Tongue (tissue), 2 donors: ENCODE results near the gene YPEL3. TPM values are rescaled to one million over a fixed set of nuclear protein-coding genes. Genes with fewer than 3 reads are reported as not detected.
"Not testable (repeated sequence)": the region's sequence is repeated elsewhere in the genome, so short reads cannot be mapped to it uniquely, and the experiment has no call there.

Source experiments
- DNase-seq: peaks from one replicate; pipeline ENCODE4 v3.0.0-alpha.2; 2015
- total RNA-seq: library from RNA; depleted of rRNA; stranded (reverse); fragments of >200 nt; gene quantifications from one replicate; pipeline ENCODE4 v1.2.3, GENCODE V29; 2014

The YPEL3 gene
- total RNA-seq, 1 donor from 2014 or later: 10.4 TPM

DNA sequence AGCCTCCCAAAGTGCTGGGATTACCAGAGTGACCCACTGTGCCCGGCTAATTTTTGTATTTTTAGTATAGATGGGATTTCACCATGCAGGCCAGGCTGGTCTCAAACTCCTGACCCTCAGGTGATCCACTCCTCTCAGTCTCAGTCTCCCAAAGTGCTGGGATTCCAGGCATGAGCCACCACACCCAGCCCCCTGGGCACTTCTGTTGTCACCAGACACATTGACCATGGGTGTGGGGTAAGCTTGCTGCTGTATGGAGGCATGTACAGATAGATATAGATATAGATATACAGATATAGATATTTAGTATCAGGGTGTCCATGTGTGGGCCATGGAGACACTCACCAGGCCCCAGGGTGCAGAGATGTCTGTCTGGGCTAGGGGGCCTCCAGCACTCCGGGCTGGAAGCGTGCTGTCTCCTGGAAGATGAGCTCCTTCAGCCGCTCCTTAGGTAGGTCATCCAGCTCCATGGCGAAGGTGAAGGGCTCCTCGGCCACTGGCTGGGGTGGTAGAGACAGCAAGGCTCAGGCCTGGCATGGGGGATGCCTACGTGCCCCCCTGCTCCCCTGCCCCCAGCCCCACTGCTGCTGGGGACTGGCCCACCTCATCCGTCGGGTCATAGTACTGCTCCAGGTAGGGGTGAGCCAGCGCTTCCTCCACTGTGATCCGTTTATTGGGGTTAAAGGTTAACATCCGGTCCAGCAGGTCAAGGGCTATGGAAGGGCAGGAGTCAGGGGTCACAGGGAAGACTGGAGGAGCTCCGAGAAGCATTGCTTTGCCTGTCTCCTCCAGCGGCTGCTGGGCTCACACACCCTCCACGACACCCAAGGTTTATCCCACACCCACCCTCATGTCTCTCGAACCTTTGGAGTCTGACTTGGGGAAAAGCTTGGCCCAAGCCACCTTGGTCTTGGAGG lies 20.5 kb upstream of the YPEL3 start:
- DNase-seq: no peak

DNA sequence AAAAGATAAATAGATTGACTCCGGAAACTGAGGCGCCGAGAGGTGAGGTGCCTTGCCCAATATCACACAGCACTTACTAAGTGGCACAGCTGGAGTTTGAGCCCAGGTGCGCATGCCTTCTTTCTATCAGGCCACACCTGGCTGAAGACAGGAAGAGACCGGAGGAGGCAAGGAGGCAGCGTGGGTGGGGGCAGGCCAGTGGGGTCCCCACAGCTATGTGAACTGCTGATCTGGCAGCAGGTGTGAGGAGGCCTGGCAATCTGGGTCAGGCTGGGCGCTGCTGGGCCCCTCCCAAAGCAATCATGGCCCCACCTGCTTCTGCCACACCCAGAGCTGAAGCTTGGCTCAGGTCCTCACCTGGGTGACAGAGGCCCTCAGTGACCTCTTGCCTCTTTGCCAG lies 19.2 kb upstream of the YPEL3 start:
- DNase-seq: no peak

DNA sequence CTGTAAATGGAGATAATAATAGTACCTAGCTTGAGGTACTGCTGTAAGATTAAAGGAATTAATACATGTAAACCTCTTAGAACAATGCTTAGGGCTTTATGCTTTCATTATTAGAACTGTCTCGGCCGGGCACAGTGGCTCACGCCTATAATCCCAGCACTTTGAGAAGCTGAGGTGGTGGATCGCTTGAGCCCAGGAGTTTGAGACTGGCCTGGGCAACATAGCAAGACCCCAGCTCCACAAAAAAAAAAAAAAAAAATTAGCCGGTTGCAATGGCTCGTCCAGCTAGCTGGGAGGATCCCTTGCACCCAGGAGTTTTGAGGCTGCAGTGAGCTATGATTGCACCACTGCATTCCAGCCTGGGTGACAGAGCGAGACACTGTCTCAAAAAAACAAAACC lies 18.8 kb upstream of the YPEL3 start:
- not testable (repeated sequence) for DNase-seq

DNA sequence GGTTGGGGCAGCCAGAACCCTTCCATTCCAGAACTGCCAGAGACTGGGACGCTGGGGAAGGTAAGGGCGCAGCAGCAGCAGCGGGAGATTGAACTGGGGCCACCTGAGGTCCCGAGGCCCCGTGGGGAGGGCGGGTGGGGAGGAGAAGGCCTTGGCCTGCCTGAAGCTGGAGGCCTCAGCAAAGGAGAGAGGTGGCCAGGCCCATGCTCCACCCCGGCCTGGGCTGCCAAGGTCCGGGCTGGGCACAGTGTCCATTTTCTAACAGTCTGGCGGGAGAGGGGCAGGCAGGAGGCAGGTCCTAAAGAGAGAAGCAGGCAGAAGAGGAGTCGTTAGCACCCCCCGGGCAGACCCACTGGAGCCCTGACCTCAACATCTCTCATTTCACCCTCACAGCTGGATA lies 18.4 kb upstream of the YPEL3 start:
- no peak for DNase-seq

DNA sequence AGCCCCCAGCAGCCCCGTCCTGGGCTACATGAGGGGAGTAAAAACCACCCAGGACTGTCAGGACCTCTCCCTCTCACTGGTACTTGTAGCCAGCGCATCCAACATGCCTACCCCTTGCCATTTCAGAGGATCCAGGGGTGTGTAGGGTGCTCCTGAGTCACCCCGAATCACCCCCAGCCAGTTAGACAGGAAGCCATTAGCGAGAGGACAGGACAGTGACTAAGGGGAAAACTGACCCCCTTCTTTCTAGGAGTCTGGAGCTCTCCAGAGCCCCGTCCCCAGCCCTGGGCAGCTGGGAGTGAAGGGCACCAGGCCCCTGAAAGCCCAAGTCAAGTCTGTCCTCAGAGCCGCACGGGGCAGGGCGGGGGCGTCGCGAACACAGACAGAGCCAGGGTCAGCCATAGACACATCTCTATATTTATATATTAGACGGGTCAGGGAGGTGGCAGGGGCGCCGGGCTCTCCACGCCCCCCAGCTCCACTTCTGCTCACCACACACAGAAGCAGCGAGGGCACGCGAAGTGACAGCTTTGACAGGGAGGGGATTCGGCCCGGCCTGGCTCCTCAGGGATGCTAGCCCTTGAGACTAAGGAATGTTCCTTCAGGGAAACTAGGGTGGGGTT lies 17.8 kb upstream of the YPEL3 start:
- DNase-seq: no peak

DNA sequence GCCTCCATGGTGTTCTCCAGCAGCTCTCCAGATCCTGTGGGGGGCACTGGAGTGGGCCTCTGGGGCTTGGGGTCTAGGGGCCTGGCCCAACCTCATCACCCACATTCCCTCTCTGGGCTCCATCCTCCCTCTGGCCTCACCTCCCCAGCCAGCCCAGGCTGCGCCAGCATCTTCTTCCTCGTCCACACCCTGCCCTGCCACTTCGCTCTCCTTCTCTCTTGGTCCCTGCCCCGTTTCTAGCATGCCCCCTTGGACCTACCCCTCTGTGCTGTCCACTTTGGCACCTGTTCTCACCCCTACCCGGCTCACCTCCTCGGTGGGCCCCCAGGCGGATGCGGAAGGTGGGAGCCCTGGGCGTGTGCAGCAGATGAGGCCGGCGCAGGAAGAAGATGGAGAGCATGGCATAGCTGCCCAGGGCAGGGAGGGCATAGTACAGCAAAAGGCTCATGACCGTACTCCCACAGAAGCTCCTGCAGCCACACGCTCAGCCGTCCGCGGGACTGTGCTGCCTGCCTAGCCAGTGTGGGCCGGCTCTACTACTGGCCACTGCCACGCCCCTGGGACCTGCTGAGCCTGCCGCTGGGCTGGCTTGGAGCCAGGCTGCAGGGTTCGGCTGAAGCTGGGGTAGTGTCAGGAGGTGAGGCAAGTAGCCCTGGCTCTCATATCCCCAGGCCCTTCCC lies 17.2 kb upstream of the YPEL3 start, which contains the start of gene GDPD3:
GDPD3 (minus strand) TSS at position 507 of the 680 bp plus-strand sequence; CDS start at position 448, 59 bp downstream.
- no peak for DNase-seq

DNA sequence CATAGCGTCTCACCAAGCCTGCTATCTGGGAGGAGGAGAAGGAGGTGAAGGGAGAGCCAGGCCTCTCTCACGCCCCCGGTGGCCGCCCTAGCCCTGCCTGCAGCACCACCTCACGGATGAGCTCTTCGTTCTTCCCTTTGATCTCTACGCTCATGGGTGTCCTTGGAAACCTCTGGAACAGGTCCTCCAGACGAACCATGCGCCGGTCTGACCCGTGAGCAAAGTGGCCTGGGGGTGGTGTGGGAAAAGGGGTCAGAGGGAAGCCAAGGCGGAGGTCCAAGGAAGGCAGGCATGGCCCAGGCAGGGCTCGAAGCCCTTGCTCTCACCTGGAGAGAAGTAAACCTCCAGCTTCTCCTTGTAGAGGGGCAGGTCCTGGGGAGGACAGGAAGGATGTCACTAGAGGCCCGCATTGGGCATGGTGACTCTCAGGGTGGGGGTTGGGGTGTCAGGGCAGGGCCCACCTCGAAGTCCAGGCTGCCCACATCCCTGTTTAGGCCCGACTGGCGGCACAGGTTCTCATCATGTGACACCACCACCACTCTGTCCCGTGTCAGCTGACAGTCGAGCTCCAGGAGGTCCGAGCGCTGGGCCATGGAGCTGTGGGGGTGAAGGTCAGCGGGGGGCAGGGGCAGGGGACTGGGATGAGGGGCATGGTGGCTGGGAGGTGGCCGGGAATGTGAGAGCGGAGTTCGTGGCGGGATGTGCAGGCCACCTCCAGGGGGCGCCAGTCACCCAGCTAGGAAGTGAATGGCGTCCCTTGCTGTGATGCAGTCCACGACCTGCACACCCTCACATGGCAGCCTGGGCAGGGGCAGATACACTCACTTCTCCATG lies 16.4 kb upstream of the YPEL3 start:
- DNase-seq: peak; percentile 41

DNA sequence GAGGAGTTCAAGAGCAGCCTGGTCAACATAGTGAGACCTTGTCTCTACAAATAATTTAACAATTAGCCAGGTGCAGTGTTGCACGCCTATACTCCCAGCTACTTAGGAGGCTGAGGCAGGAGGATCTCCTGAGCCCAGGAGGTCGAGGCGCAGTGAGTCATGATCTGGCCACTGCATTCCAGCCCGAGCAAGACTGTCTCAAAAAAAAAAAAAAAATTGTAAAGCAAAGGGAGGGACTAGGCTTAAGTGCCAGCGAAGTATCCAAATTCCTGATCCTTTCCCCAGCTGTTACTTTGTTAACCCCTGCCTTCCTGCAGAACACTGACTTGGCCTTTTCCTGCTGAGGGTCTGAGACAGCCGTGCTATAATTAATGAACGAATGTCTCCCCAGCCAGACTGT lies 14.6 kb upstream of the YPEL3 start:
- DNase-seq: peak; percentile 81

DNA sequence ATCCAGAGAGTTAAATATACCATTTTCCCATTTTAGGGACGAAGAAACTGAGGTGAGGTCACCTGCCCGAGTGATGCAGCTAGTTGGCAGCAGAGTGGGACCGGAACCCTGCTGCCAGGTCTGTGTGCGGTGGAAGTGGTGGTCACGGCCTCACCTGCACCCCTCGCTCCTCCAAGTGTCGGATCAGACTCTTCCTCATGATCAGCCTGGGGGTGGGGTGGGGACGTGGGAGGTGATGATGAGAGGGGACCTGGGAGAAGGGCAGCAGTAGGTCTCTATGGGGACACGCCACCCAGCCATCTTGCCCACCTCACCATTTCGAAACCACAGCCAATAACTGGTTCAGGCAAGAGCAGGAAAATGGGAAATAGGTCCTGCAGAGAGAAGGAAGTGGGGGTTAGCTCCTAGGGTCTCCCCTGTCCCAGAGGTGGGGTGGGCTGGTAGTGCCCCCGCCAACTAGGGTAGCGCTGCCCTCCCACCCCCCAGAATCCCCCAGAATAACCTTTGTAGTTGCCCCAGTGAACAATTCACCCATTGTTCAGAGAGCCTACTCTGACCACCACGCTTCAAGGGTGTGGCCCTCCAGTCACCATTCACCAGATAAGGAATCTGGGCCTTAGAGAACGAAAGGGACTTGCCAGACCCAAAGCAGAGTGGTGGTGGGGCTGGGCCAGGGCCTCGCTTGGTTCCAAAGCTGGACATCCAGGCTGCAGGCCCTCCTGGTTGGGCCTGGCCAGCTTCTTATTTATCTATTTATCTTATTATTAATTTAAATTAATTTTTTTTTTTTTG lies 12.2 kb upstream of the YPEL3 start:
- no peak for DNase-seq

DNA sequence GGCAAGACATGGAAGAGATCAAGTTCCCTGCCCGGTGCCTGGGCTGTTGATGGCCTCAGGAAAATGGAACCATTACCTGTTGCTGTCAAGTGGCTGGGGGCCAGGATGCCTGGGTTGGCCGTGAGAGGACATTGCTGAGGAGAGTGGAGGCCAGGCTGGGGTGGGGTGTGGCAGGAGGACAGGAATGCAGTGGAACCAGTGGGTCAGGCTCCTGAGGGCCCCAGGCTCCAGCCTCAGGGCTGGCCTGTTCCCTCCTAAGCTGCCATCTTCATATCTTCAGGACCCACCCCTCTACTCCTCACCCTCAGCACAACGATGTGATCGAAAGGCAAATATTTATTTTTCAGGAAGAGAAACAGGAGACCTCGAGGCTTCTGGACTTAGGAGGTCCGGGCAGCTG lies 8.5 kb upstream of the YPEL3 start:
- DNase-seq: no peak

DNA sequence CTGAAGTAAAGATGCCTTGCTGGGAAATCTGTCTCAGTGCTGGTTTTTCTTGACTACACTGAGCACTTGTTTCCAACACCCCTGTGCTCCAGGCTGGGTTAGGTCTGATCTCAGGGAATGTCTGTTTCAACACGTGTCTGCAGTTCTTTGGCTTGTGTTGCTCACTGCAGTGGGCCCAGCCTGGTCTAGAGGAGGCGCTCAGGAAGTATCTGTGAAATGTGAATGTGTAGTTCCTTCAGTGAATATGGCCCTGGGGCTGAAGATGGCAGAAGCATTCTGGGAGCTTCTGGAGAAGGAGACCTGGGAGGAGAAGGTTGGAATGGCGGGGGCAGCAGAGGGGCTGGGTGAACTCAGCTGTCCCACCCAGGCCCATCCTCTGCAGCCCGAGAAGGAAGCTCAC lies 8.1 kb upstream of the YPEL3 start:
- DNase-seq: no peak

DNA sequence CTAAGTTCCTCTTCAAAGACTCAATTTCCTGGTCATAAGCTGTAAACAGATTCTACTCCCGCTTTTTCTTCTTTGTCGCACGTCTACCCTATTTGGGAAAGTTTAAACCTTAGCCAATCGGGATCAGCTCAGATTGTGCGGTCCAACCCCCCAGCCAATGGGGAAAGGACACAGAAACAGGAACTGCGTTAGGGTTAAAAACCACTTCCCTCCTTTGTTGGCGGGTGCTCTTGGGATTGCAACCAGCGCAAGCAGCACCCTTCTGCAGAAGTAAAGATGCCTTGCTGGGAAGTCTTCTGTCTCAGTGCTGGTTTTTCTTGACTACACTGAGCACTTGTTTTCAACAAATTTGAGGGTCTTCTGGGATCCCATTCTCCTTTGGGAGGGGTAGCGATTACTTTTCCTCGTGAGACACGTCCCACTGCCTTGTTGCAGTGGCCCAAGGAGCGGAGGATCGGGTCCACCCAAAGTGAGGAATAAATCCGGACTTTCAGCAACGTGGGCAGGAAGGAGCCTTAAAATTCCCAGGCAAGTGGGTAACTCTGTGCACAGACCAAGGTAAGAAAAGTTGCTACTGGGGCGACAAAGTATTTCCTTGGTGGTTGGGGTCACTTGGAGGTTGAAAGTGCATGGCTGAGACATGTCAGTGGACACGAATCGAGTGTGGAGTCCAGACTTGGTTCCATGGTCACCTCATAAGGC lies 1.0 kb upstream of the YPEL3 start:
- no peak for DNase-seq

DNA sequence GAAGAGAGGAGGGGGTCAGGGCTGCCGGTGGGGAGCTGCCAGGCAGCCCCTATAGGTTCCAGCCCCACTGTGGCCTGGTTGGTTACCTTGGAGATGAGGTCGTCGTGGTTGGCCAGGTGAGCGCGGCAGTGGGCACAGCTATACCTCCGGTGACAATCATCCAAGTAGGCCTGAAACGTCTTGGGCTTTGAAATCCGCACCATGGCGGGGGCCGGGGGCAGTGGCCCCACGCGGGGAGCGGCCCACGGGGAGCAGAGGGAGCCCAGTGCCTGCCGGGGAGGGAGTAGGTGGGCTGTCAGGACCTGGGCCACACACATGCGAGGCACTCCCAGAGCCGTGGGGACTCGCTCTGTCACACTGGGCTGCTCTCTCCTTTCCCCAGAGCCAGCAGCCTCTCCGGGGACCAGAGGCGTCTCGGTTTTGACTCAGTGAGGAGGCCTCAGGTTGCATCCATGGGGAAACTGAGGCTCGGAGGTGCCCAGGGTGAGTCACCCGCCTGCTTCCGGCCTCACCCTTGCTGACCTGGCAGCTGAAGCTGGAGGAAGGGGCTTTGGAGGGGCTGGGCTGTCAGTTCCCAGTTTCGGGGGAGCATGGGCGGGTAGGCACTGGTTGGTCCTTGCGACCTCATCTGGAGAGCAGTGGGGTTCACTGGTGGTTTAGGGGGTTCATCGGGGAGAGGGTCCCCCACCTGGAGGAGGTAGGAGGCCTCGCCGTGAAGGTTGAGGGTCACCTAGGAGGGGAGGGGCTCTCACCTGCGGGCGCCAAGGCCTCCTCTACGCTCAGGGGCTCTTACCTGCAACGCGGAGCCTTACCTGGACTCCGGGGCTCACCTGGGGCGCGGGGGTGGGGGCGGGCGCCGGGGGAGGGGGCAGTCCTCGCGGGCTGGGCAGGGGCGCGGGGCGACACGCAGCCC lies 591 bp downstream of the YPEL3 start:
- no peak for DNase-seq

DNA sequence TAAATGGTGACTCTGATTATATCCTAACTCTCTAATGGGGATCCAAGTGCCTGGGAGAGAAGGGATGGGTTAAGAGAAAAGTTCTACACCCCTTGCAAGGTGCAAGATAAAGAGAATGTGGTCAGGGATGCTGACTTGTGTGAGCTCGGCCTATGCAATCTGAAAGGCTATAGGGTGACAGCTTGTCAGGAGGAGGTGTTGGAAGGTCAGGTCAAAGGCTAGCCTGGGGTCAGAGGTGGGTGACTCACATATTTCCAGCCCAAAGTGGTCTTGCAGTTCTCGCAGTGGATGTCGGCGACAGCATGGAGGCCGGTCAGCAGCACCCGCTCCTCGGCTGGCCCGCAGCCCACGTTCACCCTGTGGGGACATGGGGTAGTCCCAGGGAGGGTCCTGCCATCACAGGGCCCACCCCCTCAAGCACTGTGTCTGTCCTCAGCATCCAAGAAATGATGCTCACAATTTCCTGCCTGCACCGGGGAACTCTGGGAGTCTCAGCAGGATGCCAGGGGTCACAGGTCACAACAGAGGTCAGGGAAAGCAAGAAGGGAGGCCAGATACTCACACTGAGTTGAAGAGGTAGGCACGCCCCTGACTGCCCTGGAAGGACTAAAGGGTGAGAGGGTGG lies 1.4 kb downstream of the YPEL3 start:
- no peak for DNase-seq

DNA sequence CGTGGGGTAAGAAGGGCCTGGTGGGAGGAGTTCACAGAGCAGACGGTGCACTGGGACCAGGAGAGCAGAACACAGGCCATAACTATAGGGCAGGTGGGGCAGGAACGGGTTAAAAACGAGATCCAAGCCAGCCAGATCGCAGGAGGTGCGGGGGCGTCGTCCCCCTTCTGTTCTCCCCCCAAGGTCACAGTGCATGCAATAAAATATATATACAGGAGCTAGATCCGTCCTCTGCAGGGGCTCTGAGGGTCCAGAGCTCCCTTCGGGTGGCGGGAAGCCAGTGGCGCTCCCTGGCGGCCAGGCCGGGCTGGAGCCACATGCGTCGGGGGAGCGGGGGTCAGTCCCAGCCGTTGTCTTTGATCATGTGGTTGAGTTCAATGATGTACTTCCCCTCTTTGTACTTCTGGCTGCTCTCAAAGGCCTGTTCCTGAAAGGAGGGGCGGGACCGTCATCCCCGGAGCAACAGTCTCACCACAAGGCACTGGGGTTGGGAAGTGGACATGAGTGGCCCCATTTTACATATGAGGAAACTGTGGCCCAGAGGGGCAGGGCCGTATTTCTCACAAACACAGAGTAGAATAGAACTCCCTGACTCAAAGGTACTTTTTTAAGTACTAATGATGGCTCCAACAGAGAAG lies 3.5 kb downstream of the YPEL3 start:
- peak; percentile 66 for DNase-seq

DNA sequence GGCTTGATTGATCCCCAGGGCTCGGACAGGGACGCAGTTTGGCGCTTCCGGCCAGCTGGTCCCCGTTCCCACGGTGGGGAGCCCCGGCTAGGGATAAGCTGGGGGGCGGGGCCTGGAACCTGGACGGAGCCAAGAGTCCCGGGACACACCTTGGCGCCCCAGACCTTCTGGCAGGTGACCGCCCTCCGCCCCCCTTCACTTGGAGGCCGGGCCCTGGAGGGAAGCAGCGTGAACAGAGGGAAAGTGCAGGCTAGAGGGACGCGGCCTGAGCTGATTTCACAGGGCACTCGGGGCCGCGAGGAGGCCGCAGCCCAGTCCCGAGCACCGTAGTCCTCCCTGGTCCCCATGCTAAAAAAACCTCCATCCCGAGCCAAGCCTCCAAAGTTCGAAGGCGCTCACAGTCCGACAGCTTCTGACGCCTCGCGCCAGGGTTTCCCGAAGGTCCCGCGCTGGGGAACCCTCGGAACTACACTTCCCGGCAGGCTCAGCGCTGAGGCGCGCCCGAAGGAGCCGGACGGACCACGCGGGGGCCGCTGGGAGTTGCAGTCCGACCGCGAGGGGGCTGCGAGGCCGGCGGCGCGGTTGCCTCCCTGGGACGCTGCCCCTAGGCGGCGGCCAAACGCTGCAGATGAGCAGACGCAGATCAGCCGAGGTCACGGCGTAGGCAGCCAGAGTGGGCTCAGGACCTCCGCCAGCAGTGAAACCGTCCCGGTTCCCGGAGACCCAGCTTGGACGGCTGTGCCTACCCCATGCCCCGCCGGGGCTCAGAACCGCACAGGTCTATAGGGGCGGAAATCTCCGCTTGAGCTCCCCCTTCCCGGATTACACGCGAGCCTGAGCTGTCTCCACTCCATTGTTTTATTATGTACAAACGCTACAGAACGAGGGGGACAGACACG lies 4.3 kb downstream of the YPEL3 start, which contains the start of gene TBX6:
TBX6 (minus strand) TSS at position 451 of the 899 bp plus-strand sequence. CDS start 731 bp downstream, outside the sequence.
- peak; percentile 96 for DNase-seq
